ENCODE measurements around the gene ABR.

Gene ABR

DNA sequence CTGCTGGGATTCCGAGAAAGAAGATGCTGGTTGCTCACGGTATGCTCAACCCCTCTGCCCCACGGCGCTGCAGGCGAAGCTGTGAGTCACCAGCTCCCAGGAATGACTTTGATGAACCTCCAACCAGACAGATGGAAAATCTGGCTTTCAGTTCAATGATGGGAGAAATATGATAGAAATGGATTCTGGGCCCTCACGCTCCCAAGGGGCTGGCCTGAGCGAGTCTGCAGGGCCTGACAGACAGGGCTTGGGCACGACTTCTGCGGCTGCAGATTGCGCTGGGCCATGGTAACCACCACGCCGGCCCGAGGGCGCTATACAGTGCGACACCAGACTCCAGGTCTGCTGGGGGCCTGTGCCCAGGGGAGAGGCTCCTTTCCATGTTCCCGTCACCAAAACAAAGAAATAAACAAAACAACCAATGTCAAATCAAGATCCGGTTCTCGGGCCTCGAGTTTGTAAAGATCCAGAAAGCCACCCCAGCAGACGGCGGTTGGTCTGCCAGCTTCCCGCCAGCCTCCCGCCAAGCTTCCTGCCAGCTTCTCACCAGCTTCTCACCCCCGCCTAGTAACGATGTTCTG is 11.1 kb upstream of the ABR start:
- no peak overlapping the region for H3K4me3 ChIP-seq (ENCODE audit: low read depth, low read length)
- DNase-seq (ENCODE audit: low read depth), result no peak
- TF ChIP-seq, protein P1, sequence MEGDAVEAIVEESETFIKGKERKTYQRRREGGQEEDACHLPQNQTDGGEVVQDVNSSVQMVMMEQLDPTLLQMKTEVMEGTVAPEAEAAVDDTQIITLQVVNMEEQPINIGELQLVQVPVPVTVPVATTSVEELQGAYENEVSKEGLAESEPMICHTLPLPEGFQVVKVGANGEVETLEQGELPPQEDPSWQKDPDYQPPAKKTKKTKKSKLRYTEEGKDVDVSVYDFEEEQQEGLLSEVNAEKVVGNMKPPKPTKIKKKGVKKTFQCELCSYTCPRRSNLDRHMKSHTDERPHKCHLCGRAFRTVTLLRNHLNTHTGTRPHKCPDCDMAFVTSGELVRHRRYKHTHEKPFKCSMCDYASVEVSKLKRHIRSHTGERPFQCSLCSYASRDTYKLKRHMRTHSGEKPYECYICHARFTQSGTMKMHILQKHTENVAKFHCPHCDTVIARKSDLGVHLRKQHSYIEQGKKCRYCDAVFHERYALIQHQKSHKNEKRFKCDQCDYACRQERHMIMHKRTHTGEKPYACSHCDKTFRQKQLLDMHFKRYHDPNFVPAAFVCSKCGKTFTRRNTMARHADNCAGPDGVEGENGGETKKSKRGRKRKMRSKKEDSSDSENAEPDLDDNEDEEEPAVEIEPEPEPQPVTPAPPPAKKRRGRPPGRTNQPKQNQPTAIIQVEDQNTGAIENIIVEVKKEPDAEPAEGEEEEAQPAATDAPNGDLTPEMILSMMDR (IDR thresholded peaks at IDR 0.05; ENCODE audit: low read depth, low read length, missing control alignments), result no peak

- TF ChIP-seq, protein P1 (IDR thresholded peaks at IDR 0.05; ENCODE audit: low read depth, low read length, missing control alignments), result no peak
- H3K4me3 ChIP-seq (ENCODE audit: low read depth, low read length), result no peak overlapping the region
- no peak for DNase-seq (ENCODE audit: low read depth)
Observed at GRCh38 chr17:1188812-1189504, 9.2 kb upstream of the ABR start.

DNA sequence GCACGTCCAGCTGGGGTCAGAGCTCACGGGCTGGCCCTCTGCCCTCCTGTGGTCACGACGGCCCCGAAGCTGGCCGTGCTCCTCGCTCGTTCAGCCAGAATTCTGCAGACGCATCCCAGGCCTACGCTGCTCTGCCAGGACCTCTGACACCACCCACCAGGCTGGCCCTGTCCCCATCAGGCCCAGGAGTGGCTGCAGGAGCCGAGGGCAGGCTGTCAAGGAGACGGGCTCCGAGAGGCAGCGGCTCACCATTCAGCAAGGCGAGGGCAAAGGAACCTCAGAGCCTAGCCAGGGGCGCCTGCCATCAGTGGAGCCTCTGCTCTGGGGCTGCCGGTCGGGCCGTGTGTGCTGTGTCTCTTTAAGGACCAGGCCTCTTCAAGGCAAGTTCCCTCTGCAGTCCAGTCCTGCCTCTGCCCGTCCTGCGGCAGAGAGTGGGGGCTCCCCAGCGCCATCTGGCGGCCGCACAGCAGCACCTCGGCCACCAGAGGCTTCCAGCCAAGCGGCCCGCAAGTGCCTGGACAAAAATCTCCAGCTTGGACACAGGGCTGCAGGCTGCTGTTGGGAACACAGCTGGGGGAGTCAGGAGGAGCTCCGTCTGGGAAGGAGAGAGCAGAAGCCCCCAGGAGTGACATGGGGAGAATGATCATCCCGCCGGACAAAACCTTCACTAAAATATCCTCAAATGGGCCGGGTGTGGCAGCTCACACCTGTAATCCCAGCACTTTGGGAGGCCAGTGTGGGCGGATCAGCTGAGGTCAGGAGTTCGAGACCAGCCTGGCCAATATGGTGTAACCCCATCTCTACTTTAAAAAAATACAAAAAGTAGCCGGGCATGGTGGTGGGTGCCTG is 7.4 kb upstream of the ABR start:
- TF ChIP-seq, protein P1 (IDR thresholded peaks at IDR 0.05; ENCODE audit: low read depth, low read length, missing control alignments), result peak; percentile 99
- DNase-seq (ENCODE audit: low read depth), result no peak
- no peak overlapping the region for H3K4me3 ChIP-seq (ENCODE audit: low read depth, low read length)

- no peak overlapping the region for H3K4me3 ChIP-seq (ENCODE audit: low read depth, low read length)
Observed at GRCh38 chr17:1186214-1186820, 6.5 kb upstream of the ABR start.

GRCh38 chr17:1183171-1183873 is 3.5 kb upstream of the ABR start:
- TF ChIP-seq, protein P1 (IDR thresholded peaks at IDR 0.05; ENCODE audit: low read depth, low read length, missing control alignments), result no peak
- peak overlapping the region; percentile 6 for H3K4me3 ChIP-seq (ENCODE audit: low read depth, low read length)
- DNase-seq (ENCODE audit: low read depth), result peak; percentile 88

More at GRCh38 chr17:1186214-1186820, 6.5 kb upstream of the ABR start:
- DNase-seq (ENCODE audit: low read depth), result no peak
- TF ChIP-seq, protein P1 (IDR thresholded peaks at IDR 0.05; ENCODE audit: low read depth, low read length, missing control alignments), result no peak

- H3K4me3 ChIP-seq (ENCODE audit: low read depth, low read length), result peak overlapping the region; percentile 6
Observed at GRCh38 chr17:1182811-1183170, 3.0 kb upstream of the ABR start.

More at GRCh38 chr17:1182811-1183170, 3.0 kb upstream of the ABR start:
- TF ChIP-seq, protein P1 (IDR thresholded peaks at IDR 0.05; ENCODE audit: low read depth, low read length, missing control alignments), result no peak
- DNase-seq (ENCODE audit: low read depth), result no peak

All from GM12864 (cell line).